ENCODE data around the gene PSMC3IP.

Gene PSMC3IP

GRCh38 chr17:42585353-42585752 lies 7.8 kb upstream of the PSMC3IP start:
- no peak for DNase-seq (ENCODE audit: low read depth)

DNA sequence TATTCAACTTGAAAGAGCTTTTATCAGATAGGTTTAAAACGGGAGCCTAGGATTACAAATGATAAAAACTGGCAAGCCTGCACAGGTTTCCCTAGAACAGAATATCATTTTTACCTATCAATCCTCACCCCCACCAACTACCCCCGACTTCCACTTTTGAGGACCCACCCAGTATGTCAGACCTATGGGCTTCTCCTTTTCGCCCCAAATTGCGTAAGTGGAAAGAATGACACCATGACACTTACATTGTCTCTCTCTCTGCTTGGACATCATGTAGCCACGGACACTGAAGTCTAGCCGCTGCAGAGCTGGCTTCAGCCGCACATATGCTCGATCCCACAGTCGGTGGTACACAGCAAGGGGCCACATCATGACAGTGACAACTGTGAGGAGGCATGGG lies 7.4 kb upstream of the PSMC3IP start:
- DNase-seq (ENCODE audit: low read depth), result no peak

DNA sequence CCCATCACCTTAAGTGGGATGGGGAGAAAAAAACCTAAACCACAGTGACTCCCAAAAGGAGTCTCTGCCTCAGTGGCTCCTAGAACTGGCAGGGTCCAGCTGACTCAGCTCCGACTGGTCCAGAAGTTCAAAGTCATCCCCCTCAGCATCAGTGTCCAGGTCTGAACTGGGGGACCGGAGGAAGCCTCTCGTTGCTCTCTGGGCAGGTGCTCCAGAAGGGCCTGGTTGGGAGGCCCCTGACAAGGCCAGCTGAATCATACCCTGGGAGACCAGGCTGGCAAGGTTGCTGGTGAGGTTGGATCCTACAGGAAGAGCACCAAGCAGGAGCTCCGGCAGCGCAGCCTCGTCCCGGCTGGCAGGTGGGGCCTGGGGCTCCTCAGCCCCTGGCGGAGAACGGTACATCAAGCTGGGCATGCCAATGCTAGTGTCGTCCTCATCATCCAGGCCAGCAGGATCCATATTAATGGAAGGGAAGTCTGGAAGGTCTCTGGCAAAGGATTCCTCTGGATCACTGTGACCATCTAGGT lies 4.3 kb upstream of the PSMC3IP start:
- no peak for DNase-seq (ENCODE audit: low read depth)

GRCh38 chr17:42579794-42580551 lies 2.4 kb upstream of the PSMC3IP start:
- DNase-seq (ENCODE audit: low read depth), result no peak

- DNase-seq (ENCODE audit: low read depth), result peak; percentile 86
Measured at GRCh38 chr17:42578282-42578869, 847 bp upstream of the PSMC3IP start.

DNA sequence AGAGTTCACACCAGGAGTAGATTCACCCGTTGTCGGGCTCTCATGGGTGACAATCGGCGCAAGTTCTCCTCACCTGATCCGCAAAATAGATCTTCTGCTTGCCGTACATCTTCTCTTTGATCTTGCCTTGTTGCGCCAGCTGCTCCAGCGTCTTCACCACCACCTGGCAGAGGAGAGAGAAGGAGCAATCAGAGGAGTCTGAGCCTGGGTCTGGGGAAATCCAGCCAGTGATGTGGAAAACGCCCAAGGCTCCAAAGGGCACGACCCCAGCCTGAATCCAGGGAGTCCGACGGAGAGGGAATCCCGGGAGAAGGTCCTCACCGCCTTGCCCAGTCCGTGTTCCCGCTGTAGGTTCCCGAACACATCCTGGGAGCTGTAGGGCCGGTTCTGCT lies 393 bp downstream of the PSMC3IP start:
- DNase-seq (ENCODE audit: low read depth), result no peak

DNA sequence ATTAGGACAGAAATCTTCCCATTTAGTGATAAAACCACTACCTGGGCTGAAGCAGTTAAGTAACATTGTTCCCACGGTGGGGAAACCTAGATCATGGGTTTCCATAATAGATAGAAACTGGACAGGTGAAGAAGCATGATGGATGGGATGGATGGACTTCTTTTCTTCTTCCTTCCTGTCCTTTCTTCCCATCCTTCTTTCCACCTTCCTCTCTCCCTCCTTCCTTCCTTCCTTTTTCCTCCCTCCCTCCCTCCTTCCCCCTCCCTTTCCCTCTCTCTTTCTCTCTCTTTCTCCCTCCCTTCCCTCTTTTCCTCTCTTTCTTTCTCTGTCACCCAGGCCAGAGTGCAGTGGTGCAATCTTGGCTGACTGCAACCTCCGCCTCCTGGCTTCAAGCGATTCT lies 3.1 kb downstream of the PSMC3IP start:
- no peak for DNase-seq (ENCODE audit: low read depth)

DNA sequence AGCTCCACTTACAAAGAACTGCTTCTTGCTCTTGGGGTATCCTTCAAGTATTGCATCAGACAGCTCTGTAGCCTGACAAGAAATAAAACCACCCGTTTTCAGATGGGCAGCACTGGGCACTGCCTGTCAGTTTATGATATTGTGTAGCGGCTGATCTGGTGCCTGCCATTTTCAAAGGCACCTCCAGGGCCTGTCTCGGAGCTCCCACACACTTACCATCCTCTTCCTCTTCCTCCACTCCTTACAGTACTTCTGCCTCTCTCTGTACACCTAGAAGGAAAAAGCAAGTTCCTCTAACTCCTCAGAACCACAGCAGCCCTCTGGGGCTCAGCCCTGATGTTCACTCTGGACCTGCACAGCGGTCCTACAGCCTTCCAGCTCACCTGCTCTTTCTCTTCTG lies 4.4 kb downstream of the PSMC3IP start:
- no peak for DNase-seq (ENCODE audit: low read depth)

DNA sequence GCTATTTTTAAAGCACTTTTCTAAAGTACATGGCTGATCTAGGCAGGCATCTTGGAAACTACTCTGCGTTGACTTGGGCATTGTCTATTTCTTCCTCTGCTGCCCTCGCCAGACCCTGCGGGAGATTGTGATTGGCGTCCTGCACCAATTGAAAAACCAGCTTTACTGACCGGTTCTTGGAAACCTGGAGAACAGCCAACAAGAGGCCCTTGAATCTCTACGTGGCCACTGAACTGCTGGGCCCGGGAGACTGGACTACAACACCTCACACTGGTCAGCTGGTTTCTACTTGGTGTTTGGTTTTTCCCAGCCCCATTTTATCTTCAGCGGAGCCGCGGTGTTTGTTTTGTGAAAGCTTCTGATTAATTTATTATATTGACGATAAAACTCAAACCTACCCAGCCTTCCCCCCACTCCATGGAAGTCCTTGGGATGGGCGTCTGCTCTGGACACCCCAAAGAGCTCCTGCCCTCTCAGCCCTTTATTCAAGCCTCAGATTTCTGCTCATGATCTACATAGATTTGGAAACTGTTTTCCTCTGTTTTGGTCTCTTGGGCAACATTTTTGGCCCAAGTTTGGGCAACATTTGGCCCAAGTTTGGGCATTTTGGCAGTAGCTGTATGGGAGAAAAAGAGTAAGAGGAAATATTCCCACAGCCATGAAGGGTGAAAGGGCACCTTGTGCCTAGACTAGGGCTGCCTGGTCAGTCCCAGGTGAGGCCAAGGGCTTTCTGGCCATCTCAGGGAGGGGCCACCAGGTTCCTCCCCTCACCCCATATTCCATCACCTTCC lies 5.9 kb downstream of the PSMC3IP start:
- no peak for DNase-seq (ENCODE audit: low read depth)

DNA sequence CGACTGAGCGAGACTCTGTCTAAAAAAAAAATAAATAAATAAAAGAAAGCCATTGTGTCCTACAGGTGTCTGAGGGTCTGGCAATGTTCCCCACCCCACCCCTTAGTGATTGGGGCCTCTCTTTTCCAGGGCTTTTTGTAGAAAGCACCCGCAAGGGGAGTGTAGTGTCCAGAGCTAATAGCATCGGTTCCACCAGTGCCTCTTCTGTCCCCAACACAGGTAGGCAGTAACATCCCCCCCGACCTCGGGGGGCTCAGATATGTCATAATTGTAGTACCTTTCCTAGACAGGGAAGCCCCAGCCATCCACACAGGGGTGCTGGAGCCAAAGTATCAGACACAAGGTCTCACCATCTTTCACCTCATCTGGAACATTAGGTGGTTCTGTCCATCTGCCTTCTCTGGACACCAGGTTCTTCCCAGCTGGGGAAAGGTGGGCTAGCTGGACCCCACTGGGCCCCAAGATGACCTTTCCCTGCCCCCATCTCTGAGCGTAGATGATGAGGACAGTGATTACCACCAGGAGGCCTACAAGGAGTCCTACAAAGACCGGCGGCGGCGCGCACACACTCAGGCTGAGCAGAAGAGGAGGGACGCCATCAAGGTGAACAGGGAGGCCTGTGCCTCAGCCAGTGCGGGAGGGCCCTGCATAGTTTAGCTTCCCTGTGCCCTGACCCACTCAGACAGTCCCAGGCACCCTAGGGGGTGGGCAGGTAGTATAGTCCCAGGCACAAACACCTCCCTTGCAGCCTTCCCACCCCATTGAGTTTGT lies 9.0 kb downstream of the PSMC3IP start:
- DNase-seq (ENCODE audit: low read depth), result no peak

GRCh38 chr17:42566883-42567573 lies 10.5 kb downstream of the PSMC3IP start, which contains the start of gene MLX:
Gene MLX, plus strand, starts transcription at chr17:42567100. Its CDS starts 25 bp downstream, at chr17:42567125.
- DNase-seq (ENCODE audit: low read depth), result peak; percentile 93

- no peak for DNase-seq (ENCODE audit: low read depth)
Measured at GRCh38 chr17:42566215-42566882, 11.2 kb downstream of the PSMC3IP start.

GRCh38 chr17:42565523-42566214 lies 11.9 kb downstream of the PSMC3IP start:
- DNase-seq (ENCODE audit: low read depth), result no peak

- no peak for DNase-seq (ENCODE audit: low read depth)
Measured at GRCh38 chr17:42564815-42565522, 12.6 kb downstream of the PSMC3IP start.

DNA sequence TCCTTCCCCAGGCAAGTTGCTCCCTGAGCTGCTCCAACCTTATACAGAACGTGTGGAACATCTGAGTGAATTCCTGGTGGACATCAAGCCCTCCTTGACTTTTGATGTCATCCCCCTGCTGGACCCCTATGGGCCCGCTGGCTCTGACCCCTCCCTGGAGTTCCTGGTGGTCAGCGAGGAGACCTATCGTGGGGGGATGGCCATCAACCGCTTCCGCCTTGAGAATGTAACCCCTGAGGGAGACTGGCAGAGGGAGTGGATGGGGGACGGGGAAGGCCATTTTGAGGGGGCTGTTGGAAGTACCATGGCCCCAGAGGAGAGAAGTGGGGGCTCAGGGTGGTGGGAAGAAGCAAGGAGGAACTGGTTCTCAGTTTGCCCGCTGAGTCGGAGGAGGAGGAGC lies 13.6 kb downstream of the PSMC3IP start:
- no peak for DNase-seq (ENCODE audit: low read depth)

- DNase-seq (ENCODE audit: low read depth), result no peak
Measured at GRCh38 chr17:42563543-42563942, 14.0 kb downstream of the PSMC3IP start.

- DNase-seq (ENCODE audit: low read depth), result no peak
Measured at GRCh38 chr17:42563143-42563509, 14.4 kb downstream of the PSMC3IP start.

- DNase-seq (ENCODE audit: low read depth), result no peak
Measured at GRCh38 chr17:42562388-42563142, 15.0 kb downstream of the PSMC3IP start.

DNA sequence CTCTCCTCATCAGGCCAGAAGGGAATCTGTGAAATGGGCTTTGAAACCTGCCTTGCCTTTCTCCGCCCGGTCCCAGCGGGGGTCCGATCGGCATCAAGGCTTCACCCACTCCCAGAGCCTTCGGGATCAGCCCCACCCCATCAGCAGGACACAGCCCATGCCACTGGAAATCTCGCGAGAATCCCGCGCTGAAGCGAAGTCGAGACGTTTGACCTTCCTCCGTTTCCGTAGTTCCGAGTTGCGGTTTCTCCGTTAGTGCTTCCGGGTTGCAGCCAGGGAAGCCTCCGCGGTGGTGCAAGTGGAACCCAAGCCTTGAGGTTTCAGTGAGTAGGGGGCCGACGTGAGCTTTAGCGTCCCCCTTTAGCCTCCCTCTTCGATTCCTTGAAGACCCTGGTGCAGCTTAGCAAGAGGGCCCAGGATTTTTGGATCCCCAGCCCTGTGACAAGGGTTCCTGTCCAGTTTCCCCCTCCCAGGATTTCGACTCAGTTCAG lies 15.6 kb downstream of the PSMC3IP start, which contains the start of gene COASY:
TSS of gene COASY (plus strand) at position 252 of the 491 bp plus-strand sequence. CDS start 475 bp downstream, outside the sequence.
- DNase-seq (ENCODE audit: low read depth), result peak; percentile 94

Data from CMK (cell line).